ENCODE results near the gene SNAPC1. TPM values are rescaled to one million over a fixed set of nuclear protein-coding genes. Genes with fewer than 3 reads are reported as not detected.

SNAPC1 gene, protein sequence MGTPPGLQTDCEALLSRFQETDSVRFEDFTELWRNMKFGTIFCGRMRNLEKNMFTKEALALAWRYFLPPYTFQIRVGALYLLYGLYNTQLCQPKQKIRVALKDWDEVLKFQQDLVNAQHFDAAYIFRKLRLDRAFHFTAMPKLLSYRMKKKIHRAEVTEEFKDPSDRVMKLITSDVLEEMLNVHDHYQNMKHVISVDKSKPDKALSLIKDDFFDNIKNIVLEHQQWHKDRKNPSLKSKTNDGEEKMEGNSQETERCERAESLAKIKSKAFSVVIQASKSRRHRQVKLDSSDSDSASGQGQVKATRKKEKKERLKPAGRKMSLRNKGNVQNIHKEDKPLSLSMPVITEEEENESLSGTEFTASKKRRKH
- 1 to 10 TPM; 4.6 to 9.1 (median 7.2) TPM for total RNA-seq

DNA sequence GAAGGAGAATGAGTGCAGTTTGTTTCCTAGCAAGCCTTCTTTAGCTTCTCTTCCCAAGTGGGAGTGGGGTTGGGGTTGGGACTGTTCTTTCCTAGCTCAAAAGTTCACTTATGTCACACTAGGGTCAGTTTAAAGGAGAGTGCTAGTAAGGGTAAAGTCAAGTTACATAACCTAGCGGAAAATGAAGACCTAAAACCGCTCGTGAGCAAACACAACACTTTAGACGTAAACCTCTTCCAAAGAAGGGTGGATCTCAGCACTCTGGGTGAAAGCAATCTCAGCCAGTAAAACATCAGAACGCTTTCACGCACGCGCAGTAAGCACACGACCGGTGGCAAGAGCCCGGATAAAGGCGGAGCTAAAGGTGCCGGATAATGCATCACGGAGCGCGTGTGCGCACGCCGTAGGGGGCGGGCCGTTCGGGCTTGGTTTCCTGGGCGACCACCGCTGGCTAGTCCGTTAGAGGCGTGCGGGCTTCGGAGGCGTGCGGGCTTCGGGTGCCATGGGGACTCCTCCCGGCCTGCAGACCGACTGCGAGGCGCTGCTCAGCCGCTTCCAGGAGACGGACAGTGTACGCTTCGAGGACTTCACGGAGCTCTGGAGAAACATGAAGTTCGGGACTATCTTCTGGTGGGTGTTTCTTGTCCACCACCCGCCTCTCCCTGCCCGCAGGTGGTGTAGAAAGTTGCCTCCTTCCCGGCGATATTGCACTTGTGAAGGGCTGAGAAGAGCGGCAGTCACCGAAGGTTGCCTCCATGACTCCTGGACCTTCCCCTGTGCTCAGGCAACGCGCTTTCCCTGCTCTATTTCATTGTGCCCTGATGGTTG lies at the start of gene SNAPC1:
SNAPC1 (plus strand) TSS at position 462 of the 828 bp plus-strand sequence; CDS start at position 503, 41 bp downstream.
- TF ChIP-seq CTCF (IDR thresholded peaks at IDR 0.05) (no peak), POLR2AphosphoS5 (IDR thresholded peaks at IDR 0.05) (peak in 1 of 3 donors; percentile 71), POLR2A (IDR thresholded peaks at IDR 0.05) (peak; percentile 40)
- Histone ChIP-seq H3K9me3 (no peaks in the 10 kb centered on the region), H3K36me3 (no peaks in the 10 kb centered on the region), H3K4me1 (peaks cover 0 to 6% of the 10 kb centered on the region in 2 donors), H3K27me3 (no peaks in the 10 kb centered on the region), H3K27ac (peak within 1 kb of the TSS; percentile 81 to 89), H3K4me3 (peak within 1 kb of the TSS; percentile 57 to 73 (median 70))
- peak; percentile 93 to 94 for DNase-seq (ENCODE audit: low spot score in 2 of 2)
- intact Hi-C loops (cut with DNase I; ENCODE audit: low total_unique reads), result no loop called here

DNA sequence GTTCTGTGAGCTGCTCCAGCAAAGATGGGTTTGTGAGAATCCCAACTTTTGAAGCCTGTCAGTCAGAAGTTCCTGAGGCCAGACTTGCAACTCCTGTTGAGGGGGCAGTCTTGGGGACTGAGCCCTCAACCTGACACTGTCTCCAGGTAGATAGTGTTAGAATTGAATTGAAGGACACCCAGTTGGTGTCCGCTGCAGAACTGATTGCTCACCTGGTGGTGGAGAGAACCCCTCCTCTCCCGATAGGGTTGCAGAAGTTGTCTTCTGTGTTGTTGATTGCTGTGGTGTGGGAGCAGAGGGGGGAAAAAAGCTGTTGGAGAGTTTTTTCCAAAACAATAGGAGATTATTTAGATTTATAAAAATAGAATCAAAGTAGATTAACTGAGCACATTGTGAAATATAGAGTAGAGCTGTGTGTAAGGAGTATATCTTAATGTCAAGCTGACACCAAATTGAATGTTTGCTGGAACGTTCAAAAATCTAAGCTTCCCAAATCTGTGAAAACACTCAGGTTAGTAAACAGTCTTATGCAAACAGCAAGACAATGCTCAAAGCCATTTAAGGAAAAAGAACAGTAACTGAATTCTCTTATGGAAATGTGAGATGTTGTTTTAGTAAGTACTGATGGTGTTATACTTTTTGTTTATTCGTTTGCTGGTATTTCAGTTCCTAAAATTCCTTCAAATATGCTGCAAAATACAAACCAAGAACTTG lies 48.3 kb upstream of the SNAPC1 start:
- Histone ChIP-seq H3K27me3 (no peaks in the 10 kb centered on the region), H3K36me3 (no peaks in the 10 kb centered on the region), H3K9me3 (no peaks in the 10 kb centered on the region), H3K4me1 (peaks cover 0 to 8% of the 10 kb centered on the region in 2 donors), H3K27ac (no peak overlapping the region), H3K4me3 (no peak overlapping the region)
- DNase-seq (ENCODE audit: low spot score in 2 of 2), result no peak
- intact Hi-C loops (cut with DNase I; ENCODE audit: low total_unique reads), result no loop called here
- TF ChIP-seq POLR2AphosphoS5 (IDR thresholded peaks at IDR 0.05) (no peak), POLR2A (IDR thresholded peaks at IDR 0.05) (no peak), CTCF (IDR thresholded peaks at IDR 0.05) (no peak)

DNA sequence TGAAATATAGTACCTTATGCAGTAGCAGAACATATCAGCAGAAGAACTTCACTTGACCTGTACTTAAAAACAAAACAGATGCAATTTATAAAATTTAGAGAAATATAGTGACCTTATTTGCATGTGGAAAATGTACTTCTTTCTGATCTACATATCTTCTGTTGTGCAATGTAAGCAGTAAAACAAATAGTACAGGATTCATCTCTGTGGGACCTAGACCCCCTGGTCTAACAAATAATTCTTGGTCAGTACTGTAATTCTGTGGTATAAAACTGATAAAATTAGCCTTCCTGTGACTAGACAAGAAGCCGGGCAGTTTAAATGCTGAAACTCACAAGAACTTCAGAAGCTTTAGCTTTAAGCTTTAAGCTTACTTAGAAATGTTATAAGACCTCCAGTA lies 45.3 kb upstream of the SNAPC1 start:
- no peaks in the 10 kb centered on the region for H3K27me3 ChIP-seq
- H3K4me1 ChIP-seq, result no peaks in the 10 kb centered on the region
- H3K4me3 ChIP-seq, result no peak overlapping the region
- H3K27ac ChIP-seq, result no peak overlapping the region
- TF ChIP-seq POLR2A (IDR thresholded peaks at IDR 0.05) (no peak), CTCF (IDR thresholded peaks at IDR 0.05) (no peak), POLR2AphosphoS5 (IDR thresholded peaks at IDR 0.05) (no peak)
- intact Hi-C loops (cut with DNase I; ENCODE audit: low total_unique reads), result no loop called here
- H3K36me3 ChIP-seq, result no peaks in the 10 kb centered on the region
- no peak for DNase-seq (ENCODE audit: low spot score in 2 of 2)
- no peaks in the 10 kb centered on the region for H3K9me3 ChIP-seq

DNA sequence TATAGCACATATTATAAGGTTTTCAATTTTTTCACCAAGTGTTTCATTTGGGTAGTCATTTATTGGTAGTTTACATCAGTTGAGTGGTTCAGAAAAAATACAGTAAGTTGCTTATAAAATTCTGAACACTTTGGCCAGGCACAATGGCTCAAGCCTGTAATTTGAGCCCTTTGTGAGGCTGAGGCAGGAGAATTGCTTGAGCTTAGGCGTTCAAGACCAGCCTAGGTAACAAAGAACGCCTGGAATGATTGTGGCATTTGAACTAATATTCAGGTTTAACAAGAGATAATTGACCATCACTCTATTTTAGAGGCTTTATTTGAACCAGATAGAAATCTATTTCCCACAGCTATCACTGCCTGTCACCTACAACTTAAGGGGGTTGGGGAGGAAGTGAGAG lies 44.2 kb upstream of the SNAPC1 start:
- intact Hi-C loops (cut with DNase I; ENCODE audit: low total_unique reads), result no loop called here

More for the DNA sequence above, 44.2 kb upstream of the SNAPC1 start:
- Histone ChIP-seq H3K9me3 (no peaks in the 10 kb centered on the region), H3K27me3 (no peaks in the 10 kb centered on the region), H3K36me3 (no peaks in the 10 kb centered on the region), H3K4me3 (no peak overlapping the region), H3K27ac (no peak overlapping the region), H3K4me1 (no peaks in the 10 kb centered on the region)
- TF ChIP-seq POLR2AphosphoS5 (IDR thresholded peaks at IDR 0.05), result no peak
- TF ChIP-seq CTCF (IDR thresholded peaks at IDR 0.05), result no peak
- TF ChIP-seq POLR2A (IDR thresholded peaks at IDR 0.05), result no peak
- no peak for DNase-seq (ENCODE audit: low spot score in 2 of 2)

Data from breast epithelium (tissue), 4 donors.